GM21447 (cell line): ENCODE measurements around the gene GALR2.
"Not testable (repeated sequence)": the region's sequence is repeated elsewhere in the genome, so short reads cannot be mapped to it uniquely, and the experiment has no call there.

Experiments
- ATAC-seq: cut with Tn5 transposase; IDR thresholded peaks from one replicate; pipeline ENCODE4 v1.9.1; 2021; ENCODE audit not compliant: unreplicated experiment

GALR2 gene, protein sequence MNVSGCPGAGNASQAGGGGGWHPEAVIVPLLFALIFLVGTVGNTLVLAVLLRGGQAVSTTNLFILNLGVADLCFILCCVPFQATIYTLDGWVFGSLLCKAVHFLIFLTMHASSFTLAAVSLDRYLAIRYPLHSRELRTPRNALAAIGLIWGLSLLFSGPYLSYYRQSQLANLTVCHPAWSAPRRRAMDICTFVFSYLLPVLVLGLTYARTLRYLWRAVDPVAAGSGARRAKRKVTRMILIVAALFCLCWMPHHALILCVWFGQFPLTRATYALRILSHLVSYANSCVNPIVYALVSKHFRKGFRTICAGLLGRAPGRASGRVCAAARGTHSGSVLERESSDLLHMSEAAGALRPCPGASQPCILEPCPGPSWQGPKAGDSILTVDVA

DNA sequence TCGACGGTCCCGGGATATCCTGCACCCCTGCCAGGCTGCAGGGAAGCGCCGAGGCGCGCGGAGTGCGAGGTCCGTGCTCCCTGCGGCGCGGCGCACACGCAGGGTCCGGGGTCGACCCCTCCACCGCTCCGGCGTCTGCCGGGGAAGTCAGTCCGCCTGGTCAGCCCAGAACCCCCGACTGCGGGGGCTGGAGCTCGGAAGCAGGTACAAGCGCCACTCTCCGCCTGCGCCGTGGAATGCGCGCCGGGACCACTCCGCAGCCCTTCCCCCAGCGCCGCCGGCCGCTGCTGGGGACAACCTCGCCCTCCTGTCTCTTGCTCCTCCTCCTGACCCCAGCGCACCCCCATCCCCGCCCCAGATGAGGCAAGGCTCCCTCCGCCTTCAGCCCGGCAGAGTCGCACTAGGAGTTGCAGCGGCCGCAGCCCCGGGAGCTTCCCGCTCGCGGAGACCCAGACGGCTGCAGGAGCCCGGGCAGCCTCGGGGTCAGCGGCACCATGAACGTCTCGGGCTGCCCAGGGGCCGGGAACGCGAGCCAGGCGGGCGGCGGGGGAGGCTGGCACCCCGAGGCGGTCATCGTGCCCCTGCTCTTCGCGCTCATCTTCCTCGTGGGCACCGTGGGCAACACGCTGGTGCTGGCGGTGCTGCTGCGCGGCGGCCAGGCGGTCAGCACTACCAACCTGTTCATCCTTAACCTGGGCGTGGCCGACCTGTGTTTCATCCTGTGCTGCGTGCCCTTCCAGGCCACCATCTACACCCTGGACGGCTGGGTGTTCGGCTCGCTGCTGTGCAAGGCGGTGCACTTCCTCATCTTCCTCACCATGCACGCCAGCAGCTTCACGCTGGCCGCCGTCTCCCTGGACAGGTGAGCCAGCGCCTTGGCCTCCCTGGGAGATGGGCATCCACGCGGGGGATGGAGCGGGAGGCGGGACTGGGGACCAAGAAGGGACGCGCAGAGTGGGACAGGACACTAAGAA is at the start of gene GALR2:
GALR2 (plus strand) TSS at position 392 of the 974 bp plus-strand sequence; CDS start at position 495, 103 bp downstream.
- ATAC-seq, result no peak

DNA sequence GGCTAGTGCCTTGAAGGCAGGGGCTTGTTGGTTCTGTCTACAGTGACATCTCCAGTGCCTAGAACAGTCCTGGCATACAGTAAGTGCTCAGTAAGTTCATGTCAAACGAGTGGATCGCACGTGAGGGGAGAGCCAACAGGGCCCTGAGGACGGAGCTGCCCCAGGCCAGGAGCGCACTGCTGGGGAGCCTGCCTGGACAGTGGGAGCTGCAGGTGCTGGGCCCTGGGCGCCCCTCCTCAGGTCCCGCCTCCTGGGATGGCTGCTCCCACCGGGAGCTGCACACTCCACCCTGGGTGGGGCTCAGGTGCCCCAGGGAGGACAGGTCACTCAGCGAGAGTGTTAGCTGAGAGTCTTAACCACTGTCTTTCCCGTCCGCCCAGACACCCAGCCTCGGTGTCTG is 49.3 kb upstream of the GALR2 start:
- ATAC-seq, result no peak

DNA sequence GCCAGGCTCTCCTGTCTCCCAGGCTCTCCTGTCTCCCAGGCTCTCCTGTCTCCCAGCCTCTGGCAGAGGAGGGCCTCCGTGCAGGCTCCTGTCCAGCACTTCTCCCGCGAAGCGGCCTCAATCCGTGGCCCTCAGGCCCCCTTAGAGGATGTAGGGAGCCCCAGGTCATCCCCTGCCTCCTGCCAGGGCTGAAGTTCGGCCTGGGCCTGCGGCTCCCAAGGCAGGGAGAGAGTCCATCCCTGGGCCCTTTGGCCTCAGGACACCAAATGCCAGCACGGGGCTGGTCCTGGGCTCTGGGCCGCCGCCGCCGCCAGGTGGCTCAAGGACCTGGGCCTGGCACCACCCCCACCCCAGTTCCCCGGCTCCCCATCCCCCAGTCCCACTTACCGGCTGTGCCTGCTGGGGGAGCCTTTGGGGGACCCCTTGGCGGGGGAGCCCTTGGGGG is 47.8 kb upstream of the GALR2 start:
- no peak for ATAC-seq

DNA sequence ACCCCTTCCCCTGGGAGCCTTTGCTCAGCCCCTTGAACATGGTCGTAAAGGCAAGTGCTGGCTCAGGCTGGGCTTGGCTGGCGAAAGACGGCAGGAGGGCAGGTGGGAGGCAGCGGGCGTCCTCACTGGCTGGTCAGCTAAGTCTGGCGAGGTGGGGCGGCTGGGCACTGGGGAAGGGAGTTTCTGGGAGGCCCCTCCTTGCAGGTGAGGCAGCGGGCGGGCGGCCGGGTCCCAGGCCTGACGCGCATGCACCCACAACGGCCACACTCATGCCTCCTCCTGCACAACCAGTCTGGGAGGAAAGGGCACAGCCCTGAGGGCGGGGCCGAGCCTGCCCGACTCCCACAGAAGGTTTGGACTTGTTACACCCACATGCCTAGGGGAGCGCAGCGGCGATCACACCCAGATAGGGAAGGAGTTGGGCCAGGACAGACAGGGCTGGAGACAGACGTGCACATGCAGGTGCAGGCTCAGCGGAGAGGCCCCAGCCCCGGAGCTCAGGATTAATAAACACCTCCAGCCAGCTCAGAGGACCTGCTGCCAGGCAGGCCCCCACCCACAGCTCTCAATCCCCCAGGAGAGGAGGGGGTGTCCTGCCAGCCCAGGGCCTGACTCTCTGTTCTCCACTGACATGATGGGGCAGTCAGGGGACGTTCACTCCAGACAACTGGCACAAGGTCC is 47.3 kb upstream of the GALR2 start, which contains the start of gene EVPL:
EVPL (minus strand) TSS at position 148 of the 681 bp plus-strand sequence; CDS start at position 40, 108 bp downstream.
- ATAC-seq, result no peak

DNA sequence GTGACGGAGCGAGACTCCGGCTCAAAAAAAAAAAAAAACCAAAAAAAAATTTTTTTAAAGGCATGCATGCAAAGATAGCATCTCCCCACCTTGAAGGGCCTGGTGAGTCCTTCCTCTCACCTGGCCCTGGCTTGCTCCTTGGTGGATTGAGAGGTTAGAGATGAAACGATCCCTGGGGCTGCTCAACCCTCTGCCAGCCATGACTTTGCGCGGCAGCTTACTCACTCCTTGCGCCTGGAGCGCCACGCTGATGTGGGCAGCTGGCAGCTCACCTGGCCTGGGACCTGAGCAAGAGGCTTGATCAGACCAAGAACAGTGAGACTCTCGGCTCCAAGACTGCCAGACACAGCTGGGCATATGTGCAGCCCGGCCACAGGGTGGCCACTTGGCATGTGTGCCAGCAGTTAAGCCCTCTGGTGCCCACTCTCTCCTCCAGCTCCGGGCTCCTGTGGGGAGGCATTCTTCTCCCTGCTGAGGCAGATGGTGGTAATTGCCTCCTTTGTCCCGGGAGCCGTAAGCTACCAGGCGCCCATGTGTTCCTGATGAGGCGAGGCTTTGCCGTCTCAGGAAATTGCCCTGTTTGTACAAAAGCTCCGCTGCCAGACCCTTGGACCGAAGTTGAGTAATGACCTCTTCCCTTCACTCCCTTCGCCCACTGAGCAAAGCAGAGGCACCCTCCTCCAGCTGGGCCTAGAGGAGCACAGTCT is 42.4 kb upstream of the GALR2 start:
- no peak for ATAC-seq

DNA sequence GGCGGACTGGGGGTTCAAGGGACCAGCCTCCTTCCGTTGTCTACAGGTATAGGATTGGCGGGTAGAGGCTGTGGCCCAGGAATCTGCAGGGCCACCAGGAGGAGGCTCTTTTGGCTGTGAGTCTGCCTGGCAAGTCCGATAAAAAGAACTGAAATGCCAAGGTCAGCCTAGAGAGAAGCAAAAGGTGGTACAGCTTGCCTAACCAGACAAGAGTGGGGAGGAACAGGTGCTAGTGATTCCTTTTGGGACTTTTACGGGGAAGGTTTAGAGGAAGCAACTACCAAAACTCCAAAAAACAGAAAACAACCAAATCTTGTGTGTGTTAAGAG is 41.8 kb upstream of the GALR2 start:
- no peak for ATAC-seq

DNA sequence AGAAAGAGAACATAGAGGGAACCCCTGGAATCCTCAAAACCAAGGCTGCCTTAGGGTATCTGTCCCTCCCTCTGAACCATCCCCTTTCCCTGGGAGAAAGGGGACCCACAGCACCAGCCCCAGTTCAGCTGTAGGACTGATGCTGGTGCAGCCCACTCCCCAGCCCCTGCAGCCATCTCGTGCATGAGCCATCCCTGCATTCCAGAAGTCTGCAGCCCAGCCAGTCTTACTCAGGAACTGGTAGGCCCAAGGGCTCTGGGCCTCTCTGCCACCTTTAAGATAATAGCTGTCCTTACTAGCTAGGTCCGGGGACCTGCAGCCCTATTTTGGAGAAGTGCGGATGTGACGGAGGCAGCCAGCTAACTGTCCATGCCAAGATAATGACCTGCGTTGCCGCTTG is 41.4 kb upstream of the GALR2 start:
- no peak for ATAC-seq

DNA sequence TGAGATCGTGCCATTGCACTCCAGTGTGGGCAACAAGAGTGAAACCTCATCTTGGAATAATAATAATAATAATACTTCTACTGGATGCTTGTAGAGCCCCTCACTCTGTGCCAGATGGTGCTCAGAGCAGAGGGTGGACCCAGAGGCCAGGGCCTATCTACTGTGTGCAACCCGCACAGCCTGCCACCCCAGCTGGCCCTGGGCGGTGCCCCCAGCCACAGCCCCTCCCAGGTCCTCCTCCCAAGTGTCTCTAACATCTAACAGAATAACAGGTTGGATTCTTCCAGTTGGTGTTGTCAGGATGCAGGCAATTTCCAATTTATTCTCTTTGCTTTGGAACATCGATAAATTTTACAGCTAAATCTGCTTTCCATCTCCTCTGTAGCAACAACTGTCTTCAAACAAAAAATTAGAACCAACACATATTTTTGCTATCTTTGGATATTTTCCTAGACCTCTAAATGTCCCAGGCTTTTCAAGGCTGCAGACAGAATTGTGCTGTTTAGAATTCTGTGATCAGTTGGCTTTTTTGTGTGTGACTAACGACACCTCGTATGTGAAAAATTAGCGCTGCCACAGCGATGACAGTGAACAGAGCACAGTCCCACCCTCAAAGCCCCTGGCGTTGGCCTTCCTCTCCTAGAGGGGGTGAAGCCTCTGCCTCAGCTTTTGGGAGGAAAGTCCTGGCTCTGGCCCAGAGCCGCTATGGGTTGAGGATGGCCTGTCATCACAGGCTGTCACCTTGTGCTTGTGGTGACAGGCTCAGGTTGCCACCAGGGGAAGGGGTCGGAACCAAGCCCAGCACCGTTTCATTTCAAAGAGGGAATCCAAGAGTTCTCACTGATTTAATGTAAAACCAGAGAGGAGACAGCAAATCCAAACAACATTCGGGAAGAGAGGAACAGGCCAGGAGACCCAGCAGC is 39.9 kb upstream of the GALR2 start:
- ATAC-seq, result no peak

DNA sequence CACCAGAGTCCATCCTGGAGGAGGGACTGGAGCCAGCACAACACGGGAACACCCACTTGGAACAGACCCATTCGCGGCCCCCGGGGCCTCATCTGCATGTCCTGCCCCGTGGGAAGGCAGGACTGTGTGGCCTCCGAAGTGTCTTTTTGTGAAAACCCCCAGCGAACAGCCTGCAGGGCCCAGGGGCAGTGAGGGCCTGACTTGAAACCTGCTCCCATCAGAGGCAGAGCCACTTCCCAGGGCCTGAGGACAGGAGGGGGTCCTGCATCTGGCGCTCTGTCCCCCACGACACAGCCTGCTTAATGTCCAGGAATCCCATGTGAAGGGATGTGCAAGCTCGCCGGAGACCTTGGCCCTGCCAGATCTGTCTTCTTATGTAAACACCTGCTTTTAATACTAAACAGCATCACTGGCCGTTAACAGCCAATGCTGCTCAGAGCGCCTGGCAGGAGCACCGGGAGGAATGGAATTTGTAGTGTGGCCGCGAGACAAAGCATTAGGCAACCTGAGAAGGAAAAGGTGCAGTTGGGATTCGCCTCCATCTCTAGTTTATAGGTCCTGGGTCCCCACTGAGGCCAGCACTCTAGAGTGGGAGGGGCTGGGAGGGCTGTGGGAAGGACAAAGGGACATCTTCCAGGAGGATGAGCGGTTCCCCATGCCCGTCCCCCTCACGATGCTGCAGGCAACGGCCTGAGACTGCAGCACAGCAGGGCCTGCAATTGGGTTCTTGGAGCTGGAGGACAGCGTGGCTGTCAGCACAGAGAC is 37.9 kb upstream of the GALR2 start:
- ATAC-seq, result no peak

DNA sequence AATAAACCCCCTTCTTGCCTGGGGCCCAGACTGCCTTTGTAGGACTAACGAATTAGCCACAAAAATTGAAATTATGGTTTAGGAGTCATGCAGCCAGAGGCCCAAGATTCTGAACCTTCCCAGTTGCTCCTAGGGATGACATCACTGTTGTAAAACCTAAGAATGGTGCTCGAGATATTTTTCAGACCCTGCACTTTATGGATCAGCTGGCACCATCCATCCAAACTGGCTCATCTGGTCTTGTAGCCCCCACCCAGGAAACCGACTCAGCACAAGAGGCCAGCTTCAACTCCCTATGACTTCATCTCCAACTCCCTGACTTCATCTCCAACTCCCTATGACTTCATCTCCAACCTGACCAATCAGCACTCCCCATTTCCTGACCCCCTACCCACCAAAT is 36.5 kb upstream of the GALR2 start:
- ATAC-seq, result no peak

DNA sequence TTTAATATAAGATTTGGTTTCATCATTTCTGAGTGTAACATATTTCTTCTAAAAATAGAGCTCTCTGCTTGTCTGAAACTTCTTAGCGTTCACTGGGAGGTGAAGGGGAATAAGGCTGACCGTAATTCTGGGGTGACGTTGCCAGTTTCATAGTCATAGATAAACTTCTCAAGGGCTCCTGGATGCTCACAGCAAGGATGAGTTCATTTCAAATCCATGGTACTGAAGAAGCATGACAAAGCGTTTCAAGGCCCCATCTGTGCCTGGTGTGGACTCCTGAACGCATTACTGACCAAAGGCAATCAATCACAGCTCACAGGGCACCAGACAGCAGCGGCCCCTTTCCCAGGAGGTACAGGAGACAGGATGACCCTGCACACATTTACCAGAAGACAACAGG is 35.5 kb upstream of the GALR2 start:
- no peak for ATAC-seq

DNA sequence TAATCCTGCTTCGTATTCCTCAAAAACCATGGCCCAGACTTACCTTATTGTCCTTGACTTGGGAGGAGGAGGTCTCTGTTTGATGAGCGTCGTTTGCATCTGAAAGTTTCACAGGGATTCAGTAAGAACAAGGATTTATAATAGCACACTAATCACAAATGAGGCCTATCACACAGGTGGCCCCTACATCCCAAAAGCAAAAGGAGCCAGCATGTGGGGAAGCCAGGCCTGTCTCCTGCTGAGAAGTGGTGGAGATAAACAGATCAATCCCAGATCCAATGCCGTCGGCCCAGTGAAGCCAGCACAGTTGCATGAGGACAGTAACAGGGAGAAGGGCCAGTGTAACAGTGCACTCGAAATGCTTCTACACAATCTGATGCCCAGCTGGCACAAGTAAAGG is 34.2 kb upstream of the GALR2 start:
- no peak for ATAC-seq

DNA sequence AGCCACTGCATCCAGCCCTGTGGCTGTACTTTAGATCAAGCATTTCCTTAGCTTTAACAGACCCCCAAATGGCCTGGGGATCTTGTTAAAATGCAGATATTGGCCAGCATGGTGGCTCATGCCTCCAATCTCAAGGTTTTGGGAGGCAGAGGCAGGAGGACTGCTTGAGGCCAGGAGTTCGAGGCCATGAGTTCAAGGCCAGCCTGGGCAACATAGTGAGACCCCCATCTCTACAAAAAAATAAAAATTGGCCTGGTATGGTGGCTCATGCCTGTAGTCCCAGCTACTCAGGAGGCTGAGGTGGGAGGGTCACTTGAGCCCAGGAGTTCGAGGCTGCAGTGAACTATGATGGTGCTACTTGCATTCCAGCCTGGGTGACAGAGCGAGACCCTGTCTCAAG is 31.7 kb upstream of the GALR2 start:
- not testable (repeated sequence) for ATAC-seq

DNA sequence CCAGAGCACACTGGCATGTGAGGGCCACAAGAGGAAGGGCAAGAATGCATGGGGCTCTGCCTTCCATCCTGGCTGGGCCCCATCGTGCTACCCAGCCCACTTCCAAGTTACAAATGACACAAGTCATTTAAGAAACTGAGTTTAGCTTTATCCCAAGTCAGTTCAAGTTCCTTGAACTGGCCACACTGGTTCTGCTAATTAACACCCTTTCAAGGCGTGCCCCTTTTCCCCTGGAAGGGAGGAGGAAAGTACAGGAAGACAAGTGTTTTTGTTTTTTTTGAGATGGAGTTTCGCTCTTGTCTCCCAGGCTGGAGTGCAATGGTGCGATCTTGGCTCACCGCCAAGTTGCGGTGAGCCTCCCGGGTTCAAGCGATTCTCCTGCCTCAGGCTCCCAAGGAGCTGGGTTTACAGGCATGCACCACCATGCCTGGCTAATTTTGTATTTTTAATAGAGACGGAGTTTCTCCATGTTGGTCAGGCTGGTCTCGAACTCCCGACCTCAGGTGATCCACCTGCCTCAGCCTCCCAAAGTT is 30.0 kb upstream of the GALR2 start:
- not testable (repeated sequence) for ATAC-seq

DNA sequence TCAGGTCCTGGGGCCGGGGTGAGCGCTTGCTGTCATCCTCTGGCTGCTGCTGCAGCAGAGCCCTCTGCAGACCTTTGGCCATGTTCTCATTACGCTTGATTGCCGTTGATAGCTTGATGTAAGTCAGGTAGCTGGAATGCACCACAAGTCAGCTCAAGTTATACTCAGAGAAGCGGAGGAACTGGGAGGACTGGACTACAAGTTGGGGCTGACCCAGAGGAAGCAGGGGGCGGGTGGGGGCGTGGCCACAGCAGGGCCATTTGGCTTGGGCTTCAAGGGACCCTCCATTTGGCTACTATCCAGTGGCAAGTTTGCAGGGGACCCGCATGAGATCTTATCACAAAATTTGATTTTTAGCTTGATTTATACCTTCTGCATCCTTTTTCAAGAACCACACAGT is 28.5 kb upstream of the GALR2 start:
- no peak for ATAC-seq

DNA sequence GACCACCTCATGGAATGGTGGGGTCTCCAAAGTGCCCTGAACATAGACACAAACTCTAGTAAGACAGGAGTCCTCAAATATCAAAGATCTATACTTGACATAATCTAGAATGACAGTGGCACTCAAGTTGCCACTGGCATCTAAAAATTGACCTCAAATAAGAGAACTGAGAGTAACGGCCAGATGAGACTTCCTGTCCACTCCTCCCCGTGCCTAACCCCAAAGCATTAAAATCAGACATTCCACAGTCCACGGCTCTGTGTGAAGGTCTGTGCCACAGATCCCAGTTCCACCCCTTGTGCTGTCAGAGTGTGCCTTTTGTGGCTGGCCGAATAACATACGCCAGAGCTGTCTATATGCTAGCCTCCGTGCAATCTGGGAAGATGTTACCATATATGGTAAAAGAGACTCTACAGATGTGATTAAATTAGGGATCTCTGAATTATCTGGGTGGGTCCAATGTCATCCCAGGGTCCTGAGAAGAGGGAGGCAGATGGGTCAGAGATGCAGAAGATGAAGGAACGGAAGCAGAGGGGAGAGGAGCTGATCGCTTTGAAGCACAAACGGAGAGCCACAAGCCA is 26.5 kb upstream of the GALR2 start:
- no peak for ATAC-seq

DNA sequence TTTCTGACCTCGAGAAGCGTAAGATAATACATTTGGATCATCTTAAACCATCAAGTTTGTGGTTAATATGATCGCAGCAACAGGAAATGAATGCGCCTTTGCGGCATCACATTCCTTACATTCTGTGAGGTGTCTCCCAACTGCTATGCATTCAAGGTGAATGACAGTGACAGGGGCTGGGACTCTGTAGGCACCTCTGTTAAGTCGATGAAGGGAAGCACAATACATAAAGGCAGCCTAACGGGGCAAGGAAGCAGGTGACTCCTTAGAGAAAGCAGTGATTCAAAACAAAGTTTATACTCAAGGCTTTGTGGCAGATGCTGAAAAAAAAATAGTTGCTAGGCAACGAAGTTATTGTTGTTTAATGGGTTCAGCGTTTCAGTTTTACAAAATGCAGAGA is 25.9 kb upstream of the GALR2 start:
- ATAC-seq, result no peak

DNA sequence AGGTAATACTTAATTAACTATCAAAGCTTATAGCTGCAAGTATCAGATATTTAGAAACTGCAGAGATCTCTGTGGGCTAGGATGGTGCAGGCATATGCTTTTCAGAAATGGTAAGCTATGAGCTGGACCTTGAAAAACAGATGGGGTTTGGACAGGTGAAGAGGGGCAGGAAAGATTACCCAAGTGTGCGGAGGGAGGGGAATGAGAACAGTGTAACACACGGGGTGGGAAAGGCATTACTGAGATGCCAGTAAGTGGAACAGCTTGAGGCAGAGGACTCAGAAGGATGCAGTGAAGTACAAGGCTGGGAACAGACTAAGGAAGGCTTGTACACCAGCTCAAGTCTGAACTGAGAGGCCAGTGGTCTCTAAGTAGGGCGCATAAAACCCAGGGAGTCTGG is 25.3 kb upstream of the GALR2 start:
- ATAC-seq, result no peak
